IMR-90 (cell line): Measurements from ENCODE around the gene RNF123. TPM values are rescaled to one million over a fixed set of nuclear protein-coding genes. Genes with fewer than 3 reads are reported as not detected.

ENCODE experiments used
- ATAC-seq: fragments of 200-7000 bp; cut with Tn5 transposase; 2 replicates; pipeline ENCODE4 v1.9.1; 2020; ENCODE audit warnings: low read depth, mild to moderate bottlenecking, moderate library complexity
- BruUV-seq: library from RNA; stranded (reverse); fragments of 400-500 nt; replicated peaks from 2 replicates; lab custom pipeline; 2021; lab: Mats Ljungman, UMichigan
- CTCF ChIA-PET: fragments of 300-600 bp; formaldehyde crosslinking; extraction: SDS; loops from one replicate; lab custom pipeline; 2021; ENCODE audit warnings: antibody characterized with exemption; lab: Yijun Ruan, JAX
- POLR2A ChIA-PET: fragments of 300-600 bp; sonication (Branson Sonifier 250); formaldehyde crosslinking; loops from one replicate; lab custom pipeline; 2022; ENCODE audit warnings: antibody characterized with exemption; ENCODE audit not compliant: unreplicated experiment; lab: Charles Lee
- DNase-seq: peaks from one replicate; pipeline ENCODE4 v3.0.0; 2013
- H2AFZ ChIP-seq: replicated peaks from 2 replicates; pipeline ENCODE3; 2013; ENCODE audit warnings: low read length, mild to moderate bottlenecking; ENCODE audit not compliant: poor library complexity
- H2AK5ac ChIP-seq: 2 replicates; pipeline ENCODE4 v1.6.1; 2013; ENCODE audit warnings: low read depth, low read length, inconsistent platforms
- H2AK9ac ChIP-seq: replicated peaks from 2 replicates; pipeline ENCODE3; 2013; ENCODE audit warnings: mild to moderate bottlenecking, low read depth, low read length, moderate library complexity; ENCODE audit not compliant: poor library complexity
- H2BK120ac ChIP-seq: 2 replicates; pipeline ENCODE4 v1.6.1; 2013; ENCODE audit warnings: low read depth, low read length, inconsistent platforms
- H2BK15ac ChIP-seq: 3 replicates; pipeline ENCODE4 v1.6.1; 2013; ENCODE audit warnings: low read depth, low read length, inconsistent platforms
- H2BK20ac ChIP-seq: 2 replicates; pipeline ENCODE4 v1.6.1; 2013; ENCODE audit warnings: low read depth, mild to moderate bottlenecking, inconsistent platforms, low read length, moderate library complexity
- H2BK5ac ChIP-seq: 2 replicates; pipeline ENCODE4 v1.6.1; 2013; ENCODE audit warnings: mild to moderate bottlenecking, low read depth, low read length, inconsistent platforms; ENCODE audit not compliant: poor library complexity, severe bottlenecking
- H3K14ac ChIP-seq: replicated peaks from 2 replicates; pipeline ENCODE4 v1.6.1; 2013; ENCODE audit warnings: low read depth, low read length, inconsistent platforms
- H3K18ac ChIP-seq: 2 replicates; pipeline ENCODE4 v1.6.1; 2013; ENCODE audit warnings: low read depth, low read length, control low read depth
- H3K23ac ChIP-seq: 2 replicates; pipeline ENCODE4 v1.6.1; 2013; ENCODE audit warnings: low read depth, low read length, inconsistent platforms
- H3K27ac ChIP-seq: 2 replicates; pipeline ENCODE4 v1.5.1; 2013; ENCODE audit warnings: mild to moderate bottlenecking, control low read depth, low read length; ENCODE audit not compliant: insufficient read depth
- H3K27me3 ChIP-seq: 2 replicates; pipeline ENCODE4 v1.6.1; 2013; ENCODE audit warnings: low read length; ENCODE audit not compliant: control insufficient read depth, insufficient read depth
- H3K36me3 ChIP-seq: 2 replicates; pipeline ENCODE4 v1.6.1; 2013; ENCODE audit warnings: low read length, mixed read lengths; ENCODE audit not compliant: control insufficient read depth, insufficient read depth
- H3K4ac ChIP-seq: 2 replicates; pipeline ENCODE4 v1.6.1; 2013; ENCODE audit warnings: low read depth, low read length, inconsistent platforms
- H3K4me1 ChIP-seq: 2 replicates; pipeline ENCODE4 v1.6.1; 2013; ENCODE audit warnings: low read length, mixed read lengths; ENCODE audit not compliant: control insufficient read depth, insufficient read depth
- H3K4me2 ChIP-seq: 2 replicates; pipeline ENCODE4 v1.6.1; 2013; ENCODE audit warnings: low read depth, mild to moderate bottlenecking, control low read depth, low read length, moderate library complexity
- H3K4me3 ChIP-seq: 2 replicates; pipeline ENCODE4 v1.5.1; 2013; ENCODE audit warnings: low read depth, mild to moderate bottlenecking, control low read depth, low read length, moderate library complexity; ENCODE audit not compliant: insufficient read depth
- H3K56ac ChIP-seq: 2 replicates; pipeline ENCODE4 v1.6.1; 2013; ENCODE audit warnings: low read length, inconsistent platforms; ENCODE audit not compliant: insufficient read depth; ENCODE audit errors: extremely low read depth
- H3K79me1 ChIP-seq, 2 experiments: 2 replicates each; pipeline ENCODE4 v1.6.1; 2013; ENCODE audit warnings: low read length in 2 of 2, inconsistent platforms in 1 of 2, low read depth in 1 of 2
- H3K9ac ChIP-seq: 2 replicates; pipeline ENCODE4 v1.6.1; 2013; ENCODE audit warnings: low read depth, low read length, control low read depth
- H3K9me1 ChIP-seq: 2 replicates; pipeline ENCODE4 v1.6.1; 2013; ENCODE audit warnings: low read length, inconsistent platforms; ENCODE audit not compliant: insufficient read depth
- H3K9me3 ChIP-seq: 2 replicates; pipeline ENCODE4 v1.6.1; 2013; ENCODE audit warnings: low read length; ENCODE audit not compliant: control insufficient read depth, insufficient read depth
- H4K20me1 ChIP-seq: 2 replicates; pipeline ENCODE4 v1.6.1; 2013; ENCODE audit warnings: low read length, inconsistent platforms; ENCODE audit not compliant: insufficient read depth
- H4K5ac ChIP-seq: 2 replicates; pipeline ENCODE4 v1.6.1; 2013; ENCODE audit warnings: mild to moderate bottlenecking, low read depth, low read length, control low read depth
- H4K8ac ChIP-seq, 2 experiments: 2 replicates each; pipeline ENCODE4 v1.6.1; 2013; ENCODE audit warnings: low read depth in 2 of 2, low read length in 2 of 2, control low read depth in 1 of 2, inconsistent platforms in 1 of 2
- H4K91ac ChIP-seq: 2 replicates; pipeline ENCODE4 v1.6.1; 2013; ENCODE audit warnings: low read depth, low read length, inconsistent platforms; ENCODE audit not compliant: insufficient read depth
- BHLHE40 ChIP-seq: fragments of 150-350 bp; IDR thresholded peaks from 2 replicates; pipeline ENCODE4 v1.6.1; 2016; ENCODE audit warnings: mild to moderate bottlenecking, low read depth, low read length
- CEBPB ChIP-seq: IDR thresholded peaks from 2 replicates; pipeline ENCODE4 v1.6.1; 2012; ENCODE audit warnings: low read depth, low read length, improper control_type of control experiment
- RCOR1 ChIP-seq: IDR thresholded peaks from 2 replicates; pipeline ENCODE4 v1.6.1; 2012; ENCODE audit warnings: mild to moderate bottlenecking, low read length, improper control_type of control experiment; ENCODE audit not compliant: insufficient replicate concordance
- RFX5 ChIP-seq: IDR thresholded peaks from 2 replicates; pipeline ENCODE4 v1.8.0; 2012; ENCODE audit warnings: low read depth, mild to moderate bottlenecking, low read length, moderate library complexity
- SMC3 ChIP-seq: fragments of 150-350 bp; IDR thresholded peaks from 2 replicates; pipeline ENCODE4 v1.6.1; 2016; ENCODE audit warnings: low read depth, mild to moderate bottlenecking, antibody characterized with exemption, low read length, moderate library complexity
- WGBS, 2 experiments: methylation state at CpG; one replicate each; pipeline versions ENCODE4 v1.1.5 to v1.1.7; 2013; ENCODE audit warnings: missing lambda C conversion rate in 2 of 2; ENCODE audit not compliant: insufficient read length in 1 of 2; ENCODE audit errors: extremely low coverage in 2 of 2; 5-methylcytosine and 5-hydroxymethylcytosine counted together
- dilution Hi-C: fragments of 300-500 bp; cut with HindIII; formaldehyde crosslinking; loops from one replicate; pipeline ENCODE4 v1.14.3; 2018; ENCODE audit warnings: low sequenced_read_pairs; ENCODE audit not compliant: unreplicated experiment
- in situ Hi-C: fragments of 300-500 bp; cut with MboI; formaldehyde crosslinking; loops from 3 replicates; pipeline ENCODE4 v1.14.3; 2019; ENCODE audit warnings: low sequenced_read_pairs, inconsistent platforms, mixed read lengths
- intact Hi-C: fragments of 100-400 bp; cut with micrococcal nuclease; formaldehyde crosslinking; loops from 2 replicates; pipeline ENCODE4 v1.10.0; 2022
- polyA plus RNA-seq, 3 experiments: library from polyadenylated mRNA; depleted of rRNA; stranded (reverse); fragments of >200 nt; gene quantifications; 2 replicates each; pipeline ENCODE4 v1.2.3, GENCODE V29; 2012; ENCODE audit warnings: low replicate concordance in 1 of 3
- total RNA-seq: library from RNA; depleted of rRNA; stranded (reverse); fragments of >200 nt; gene quantifications from 2 replicates; pipeline ENCODE4 v1.2.3, GENCODE V29; 2012
- TF ChIP-seq, protein P1 (sequence below): fragments of 150-350 bp; IDR thresholded peaks from 2 replicates; pipeline ENCODE4 v1.6.1; 2016; ENCODE audit warnings: low read depth, mild to moderate bottlenecking, low read length, moderate library complexity, borderline replicate concordance

RNF123 gene
- total and polyA plus RNA-seq, 2 of the 4 experiments (the other 2 are of a cell fraction) = 13.4 to 37.7 TPM

DNA sequence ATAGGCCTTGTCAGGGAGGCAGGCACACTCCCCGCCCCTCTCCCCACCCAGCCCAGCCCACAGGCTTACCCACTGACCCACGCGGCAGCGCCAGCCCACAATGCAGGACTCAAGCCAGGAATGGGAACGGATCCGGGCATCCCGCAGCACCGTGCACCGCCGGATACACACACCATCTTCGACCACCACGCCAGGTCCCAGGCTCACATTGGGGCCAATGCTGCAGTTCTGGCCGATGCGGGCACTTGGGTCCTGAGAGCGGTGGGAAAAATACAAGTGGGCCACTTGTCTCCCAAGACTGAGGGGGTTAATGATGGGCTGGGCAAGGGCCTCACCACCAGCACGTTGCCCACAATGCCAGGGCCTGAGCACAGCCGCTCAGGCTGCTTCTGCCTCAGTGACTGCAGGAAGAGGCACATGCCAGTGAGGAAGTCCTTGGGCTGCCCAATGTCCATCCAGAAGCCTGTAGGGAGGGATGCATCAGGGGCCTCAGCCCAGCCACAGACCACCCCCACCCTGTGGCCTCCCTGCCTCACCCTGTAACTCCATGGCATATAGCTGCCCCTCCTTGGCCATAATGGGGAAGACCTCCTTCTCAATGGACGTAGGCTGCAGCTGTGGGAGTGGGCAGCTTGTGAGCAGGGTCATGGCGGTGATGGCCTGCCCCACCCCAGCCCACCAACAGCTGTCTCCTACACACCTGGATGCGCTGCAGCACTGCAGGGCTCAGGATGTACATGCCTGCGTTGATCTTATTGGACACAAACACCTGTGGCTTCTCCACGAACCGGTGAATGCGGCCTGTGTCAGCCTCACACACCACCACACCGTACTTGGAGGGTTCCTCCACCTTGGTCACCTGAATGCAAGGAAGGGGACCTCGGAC, 32.8 kb downstream of the RNF123 start (continued):
- TF ChIP-seq BHLHE40 (no peak), SMC3 (no peak)

DNA sequence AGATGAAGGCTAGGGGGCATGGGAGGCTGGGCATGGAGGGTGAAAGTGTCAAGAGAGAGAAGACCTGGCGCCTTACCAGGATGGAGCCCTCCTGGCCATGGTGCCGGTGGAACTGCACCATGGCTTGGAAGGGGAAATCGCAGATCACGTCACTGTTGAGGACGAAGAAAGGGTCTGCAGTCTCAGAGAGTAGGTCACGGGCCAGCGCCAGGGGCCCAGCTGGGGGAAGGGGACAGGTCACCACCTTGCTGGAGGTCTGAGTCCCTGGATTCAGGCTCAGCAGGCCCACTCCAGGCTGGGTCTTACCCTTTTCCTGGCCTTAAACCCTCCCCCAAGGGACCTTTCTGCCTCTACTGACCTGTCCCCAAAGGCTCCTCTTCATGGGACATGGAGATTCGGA, 33.5 kb downstream of the RNF123 start:
- Histone ChIP-seq H3K79me1 (peaks cover 15 to 43% of the 10 kb centered on the region in 2 experiments; a peak in 3 of 4 replicates), H3K56ac (no peak overlapping the region), H4K5ac (no peak overlapping the region), H4K8ac (peak overlapping the region; percentile 55 to 93; a peak in 2 of 4 replicates), H2BK15ac (no peak overlapping the region), H2AK5ac (peak overlapping the region; percentile 62), H3K23ac (peak overlapping the region; percentile 76; the same call in 1 of the 2 replicates), H3K9me3 (no peaks in the 10 kb centered on the region), H2BK5ac (no peak overlapping the region), H2AFZ (peak overlapping the region; percentile 99), H3K18ac (no peak overlapping the region), H4K91ac (0 out of 2 replicates have a peak overlapping the region, but pooled peaks have one; percentile 50), H2BK20ac (no peak overlapping the region), H3K14ac (peak overlapping the region; percentile 93; the same call in 1 of the 2 replicates), H2AK9ac (peak overlapping the region; percentile 100), H4K20me1 (peaks cover 31% of the 10 kb centered on the region), H3K9me1 (peaks cover 5% of the 10 kb centered on the region; the same call in 1 of the 2 replicates), H3K27ac (peak overlapping the region; percentile 72), H3K36me3 (peaks cover 42% of the 10 kb centered on the region), H3K9ac (peak overlapping the region; percentile 91), H3K4ac (peak overlapping the region; percentile 88), H3K4me2 (peak overlapping the region; percentile 96), H3K27me3 (no peaks in the 10 kb centered on the region), H2BK120ac (no peak overlapping the region), H3K4me1 (peaks cover 17% of the 10 kb centered on the region), H3K4me3 (peak overlapping the region; percentile 85)
- intact Hi-C loops (no loop called here), dilution Hi-C loops (no loop called here), in situ Hi-C loops (no loop called here)
- POLR2A ChIA-PET = interaction anchor here (0.6 kb wide), 1 partner anchor 207 kb away, joined by 3 read pairs; the partner anchor contains the start of gene MON1A
- TF ChIP-seq RFX5 (no peak), CEBPB (no peak), BHLHE40 (no peak), RCOR1 (no peak)
- TF ChIP-seq, protein P1, sequence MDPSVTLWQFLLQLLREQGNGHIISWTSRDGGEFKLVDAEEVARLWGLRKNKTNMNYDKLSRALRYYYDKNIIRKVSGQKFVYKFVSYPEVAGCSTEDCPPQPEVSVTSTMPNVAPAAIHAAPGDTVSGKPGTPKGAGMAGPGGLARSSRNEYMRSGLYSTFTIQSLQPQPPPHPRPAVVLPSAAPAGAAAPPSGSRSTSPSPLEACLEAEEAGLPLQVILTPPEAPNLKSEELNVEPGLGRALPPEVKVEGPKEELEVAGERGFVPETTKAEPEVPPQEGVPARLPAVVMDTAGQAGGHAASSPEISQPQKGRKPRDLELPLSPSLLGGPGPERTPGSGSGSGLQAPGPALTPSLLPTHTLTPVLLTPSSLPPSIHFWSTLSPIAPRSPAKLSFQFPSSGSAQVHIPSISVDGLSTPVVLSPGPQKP = no peak
- ATAC-seq (no peak), DNase-seq (no peak)
- no TSS peak for BruUV-seq
- CTCF ChIA-PET = no interaction called here
- WGBS, 2 experiments = 71% methylated on average over 2 of the region's 8 CpGs; no CpG with 5 or more reads in 1 of the 2 experiments
